Measurements from ENCODE around the gene PREX1.

- TF ChIP-seq, protein P1, sequence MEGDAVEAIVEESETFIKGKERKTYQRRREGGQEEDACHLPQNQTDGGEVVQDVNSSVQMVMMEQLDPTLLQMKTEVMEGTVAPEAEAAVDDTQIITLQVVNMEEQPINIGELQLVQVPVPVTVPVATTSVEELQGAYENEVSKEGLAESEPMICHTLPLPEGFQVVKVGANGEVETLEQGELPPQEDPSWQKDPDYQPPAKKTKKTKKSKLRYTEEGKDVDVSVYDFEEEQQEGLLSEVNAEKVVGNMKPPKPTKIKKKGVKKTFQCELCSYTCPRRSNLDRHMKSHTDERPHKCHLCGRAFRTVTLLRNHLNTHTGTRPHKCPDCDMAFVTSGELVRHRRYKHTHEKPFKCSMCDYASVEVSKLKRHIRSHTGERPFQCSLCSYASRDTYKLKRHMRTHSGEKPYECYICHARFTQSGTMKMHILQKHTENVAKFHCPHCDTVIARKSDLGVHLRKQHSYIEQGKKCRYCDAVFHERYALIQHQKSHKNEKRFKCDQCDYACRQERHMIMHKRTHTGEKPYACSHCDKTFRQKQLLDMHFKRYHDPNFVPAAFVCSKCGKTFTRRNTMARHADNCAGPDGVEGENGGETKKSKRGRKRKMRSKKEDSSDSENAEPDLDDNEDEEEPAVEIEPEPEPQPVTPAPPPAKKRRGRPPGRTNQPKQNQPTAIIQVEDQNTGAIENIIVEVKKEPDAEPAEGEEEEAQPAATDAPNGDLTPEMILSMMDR (IDR thresholded peaks at IDR 0.05 in 8 of 11, conservative IDR thresholded peaks at IDR 0.05 in 3 of 11): no peak
- TF ChIP-seq POLR2A (IDR thresholded peaks at IDR 0.05): no peak
- TF ChIP-seq POLR2AphosphoS5 (IDR thresholded peaks at IDR 0.05): no peak
These were observed 243.3 kb downstream of the PREX1 start for GRCh38 chr20:48584391-48585060.

Data from spleen (tissue), 7 donors.